Measurements from ENCODE around the gene TBC1D4.

TBC1D4 gene

DNA sequence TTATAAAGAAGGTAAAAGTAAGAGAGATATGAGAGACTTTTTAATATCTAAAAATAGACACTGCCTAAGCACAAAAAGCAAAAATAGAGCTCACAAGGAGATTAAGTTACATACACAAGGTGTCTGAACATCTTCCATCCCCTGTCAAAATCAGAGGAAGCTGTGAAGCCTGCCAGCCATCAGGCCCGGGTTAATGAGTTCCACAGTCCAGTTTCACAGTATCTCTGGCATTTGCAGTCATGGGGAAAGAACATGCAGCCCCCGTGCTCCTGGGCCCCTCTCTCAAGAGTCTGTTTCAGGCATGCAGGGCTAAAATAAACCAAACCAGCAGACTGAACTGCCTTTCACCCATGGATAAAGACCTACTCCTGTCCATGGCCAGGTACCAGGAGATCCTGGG, 79.2 kb downstream of the TBC1D4 start:
- Histone ChIP-seq H3K4me3 (ENCODE audit: low read depth, low read length) (no peak overlapping the region), H3K27ac (ENCODE audit: low read depth, low read length) (no peak overlapping the region), H3K36me3 (ENCODE audit: control insufficient read depth, insufficient read depth, low read length) (no peaks in the 10 kb centered on the region), H3K4me1 (ENCODE audit: control insufficient read depth, insufficient read depth, low read length) (peaks cover 6% of the 10 kb centered on the region; the same call in 1 of the 2 replicates), H3K9ac (ENCODE audit: low read length) (no peak overlapping the region), H3K9me3 (ENCODE audit: control insufficient read depth, insufficient read depth, low read depth, low read length) (peaks cover 4% of the 10 kb centered on the region; the same call in 1 of the 2 replicates), H3K27me3 (ENCODE audit: control insufficient read depth, insufficient read depth, low read length) (no peaks in the 10 kb centered on the region)

DNA sequence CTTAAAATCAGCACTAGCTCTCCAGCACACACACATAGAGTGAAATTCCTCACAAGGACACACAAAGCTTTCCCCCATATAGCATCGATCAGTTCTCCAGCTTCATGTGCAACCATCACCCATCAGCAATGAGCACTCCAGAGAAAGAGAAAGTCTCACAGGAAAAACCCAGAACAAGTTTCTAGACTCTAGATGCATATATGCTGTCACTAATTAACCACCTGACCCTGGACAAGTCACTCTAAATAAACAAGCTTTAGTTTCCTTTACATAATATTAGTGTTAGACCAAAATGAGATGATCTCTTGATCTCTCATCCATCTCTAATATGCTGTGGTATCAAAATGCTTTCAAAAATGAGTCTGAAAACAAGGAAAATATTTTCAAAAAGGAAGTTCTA, 81.2 kb downstream of the TBC1D4 start:
- Histone ChIP-seq H3K4me3 (ENCODE audit: low read depth, low read length) (no peak overlapping the region), H3K4me1 (ENCODE audit: control insufficient read depth, insufficient read depth, low read length) (no peaks in the 10 kb centered on the region), H3K27ac (ENCODE audit: low read depth, low read length) (no peak overlapping the region), H3K27me3 (ENCODE audit: control insufficient read depth, insufficient read depth, low read length) (no peaks in the 10 kb centered on the region), H3K9ac (ENCODE audit: low read length) (no peak overlapping the region), H3K9me3 (ENCODE audit: control insufficient read depth, insufficient read depth, low read depth, low read length) (peaks cover 4% of the 10 kb centered on the region; the same call in 1 of the 2 replicates), H3K36me3 (ENCODE audit: control insufficient read depth, insufficient read depth, low read length) (no peaks in the 10 kb centered on the region)

DNA sequence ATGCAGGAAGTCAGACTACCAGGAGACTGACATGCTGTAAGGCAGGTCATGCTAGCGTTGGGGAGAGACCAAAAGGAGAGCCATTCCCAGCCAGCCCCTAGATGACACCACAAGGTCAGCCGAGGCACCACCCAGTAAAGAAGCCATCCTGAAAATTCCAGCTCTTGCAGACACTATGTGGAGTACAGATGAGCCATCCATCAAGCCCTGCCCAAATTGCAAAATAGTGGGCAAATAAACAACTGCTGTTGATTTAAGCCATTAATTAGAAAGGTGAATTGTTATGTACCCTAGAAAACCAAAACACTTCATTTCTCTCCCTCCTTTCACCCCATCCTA, 82.1 kb downstream of the TBC1D4 start:
- no peak overlapping the region for H3K9ac ChIP-seq (ENCODE audit: low read length)
- H3K27me3 ChIP-seq (ENCODE audit: control insufficient read depth, insufficient read depth, low read length): no peaks in the 10 kb centered on the region
- no peaks in the 10 kb centered on the region for H3K4me1 ChIP-seq (ENCODE audit: control insufficient read depth, insufficient read depth, low read length)
- H3K9me3 ChIP-seq (ENCODE audit: control insufficient read depth, insufficient read depth, low read depth, low read length): peaks cover 4% of the 10 kb centered on the region; the same call in 1 of the 2 replicates
- no peak overlapping the region for H3K27ac ChIP-seq (ENCODE audit: low read depth, low read length)
- H3K4me3 ChIP-seq (ENCODE audit: low read depth, low read length): no peak overlapping the region
- H3K36me3 ChIP-seq (ENCODE audit: control insufficient read depth, insufficient read depth, low read length): no peaks in the 10 kb centered on the region

DNA sequence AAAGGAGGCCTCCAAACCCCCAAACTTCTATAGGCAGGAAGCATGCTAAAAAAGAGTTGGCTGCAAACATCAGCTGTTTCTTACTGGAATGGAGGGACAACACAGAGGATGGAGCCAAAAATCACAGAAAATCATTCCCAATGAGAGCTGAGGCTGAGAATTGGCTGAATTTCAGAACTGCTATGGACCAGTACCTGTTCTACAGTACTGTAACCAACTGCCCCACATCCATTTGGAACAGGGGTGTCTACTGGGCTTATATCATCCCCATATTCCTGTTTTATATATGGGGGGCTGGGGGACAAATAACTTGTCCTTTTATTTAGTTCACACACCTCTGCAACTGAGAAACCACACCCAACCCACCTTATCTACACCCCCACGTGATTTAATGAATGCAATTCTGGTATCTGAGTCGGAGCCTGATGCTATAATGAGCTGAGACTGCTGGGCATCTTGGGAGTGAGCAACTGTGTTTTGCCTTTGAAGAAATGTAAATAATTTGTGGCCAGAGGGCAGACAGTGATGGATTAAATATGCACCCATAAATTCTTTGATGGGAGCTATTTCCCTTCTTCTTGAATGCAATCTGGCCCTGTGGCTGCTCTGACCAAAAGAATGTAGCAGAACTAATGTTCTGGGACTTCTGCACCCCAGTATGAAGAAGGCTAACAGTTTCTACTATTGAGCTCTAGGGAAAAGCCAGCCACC, 82.6 kb downstream of the TBC1D4 start:
- H3K27ac ChIP-seq (ENCODE audit: low read depth, low read length): no peak overlapping the region
- peaks cover 4% of the 10 kb centered on the region; the same call in 1 of the 2 replicates for H3K9me3 ChIP-seq (ENCODE audit: control insufficient read depth, insufficient read depth, low read depth, low read length)
- no peak overlapping the region for H3K9ac ChIP-seq (ENCODE audit: low read length)
- H3K36me3 ChIP-seq (ENCODE audit: control insufficient read depth, insufficient read depth, low read length): no peaks in the 10 kb centered on the region
- no peaks in the 10 kb centered on the region for H3K27me3 ChIP-seq (ENCODE audit: control insufficient read depth, insufficient read depth, low read length)
- H3K4me3 ChIP-seq (ENCODE audit: low read depth, low read length): no peak overlapping the region
- no peaks in the 10 kb centered on the region for H3K4me1 ChIP-seq (ENCODE audit: control insufficient read depth, insufficient read depth, low read length)

DNA sequence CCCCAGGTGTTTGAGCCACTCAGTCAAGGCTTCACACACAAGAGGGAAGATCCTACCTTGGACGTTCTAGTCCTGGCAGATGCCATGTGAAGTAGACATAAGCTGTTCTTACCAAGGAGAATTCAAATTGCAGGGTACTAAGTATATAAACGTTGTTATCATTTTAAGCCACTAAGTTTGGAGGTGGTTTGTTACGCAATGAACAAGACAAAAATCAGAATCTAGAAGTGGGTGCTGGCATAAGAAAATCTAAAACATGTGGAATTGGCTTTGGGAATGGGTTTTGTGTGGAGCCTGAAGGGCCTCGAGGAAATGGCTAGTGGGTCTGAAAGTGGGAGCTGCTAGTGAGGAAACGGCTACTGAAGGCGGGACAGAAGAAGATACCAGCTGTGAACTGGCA, 83.9 kb downstream of the TBC1D4 start:
- Histone ChIP-seq H3K9me3 (ENCODE audit: control insufficient read depth, insufficient read depth, low read depth, low read length) (peaks cover 4% of the 10 kb centered on the region; the same call in 1 of the 2 replicates), H3K27me3 (ENCODE audit: control insufficient read depth, insufficient read depth, low read length) (no peaks in the 10 kb centered on the region), H3K36me3 (ENCODE audit: control insufficient read depth, insufficient read depth, low read length) (no peaks in the 10 kb centered on the region), H3K27ac (ENCODE audit: low read depth, low read length) (no peak overlapping the region), H3K4me3 (ENCODE audit: low read depth, low read length) (no peak overlapping the region), H3K4me1 (ENCODE audit: control insufficient read depth, insufficient read depth, low read length) (no peaks in the 10 kb centered on the region), H3K9ac (ENCODE audit: low read length) (no peak overlapping the region)

DNA sequence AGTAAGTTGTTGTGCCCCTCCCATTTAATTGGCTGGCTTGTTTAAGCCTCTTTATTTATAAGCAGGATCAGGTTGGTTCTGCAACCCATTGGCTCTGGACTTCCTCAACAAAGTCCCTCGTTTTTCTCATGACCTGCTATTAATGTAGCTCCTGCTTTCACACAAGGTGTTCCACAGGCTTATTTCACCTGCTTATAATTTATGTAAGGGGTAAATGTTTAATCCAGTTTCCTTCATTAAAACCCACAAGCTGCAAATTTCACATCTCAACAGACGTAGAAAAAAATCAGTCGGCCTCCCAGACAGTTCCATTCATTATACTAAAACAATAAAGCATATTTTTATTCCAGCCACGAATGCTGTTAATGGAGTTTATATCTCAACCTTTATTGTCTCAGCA, 86.1 kb downstream of the TBC1D4 start:
- Histone ChIP-seq H3K4me3 (ENCODE audit: low read depth, low read length) (no peak overlapping the region), H3K36me3 (ENCODE audit: control insufficient read depth, insufficient read depth, low read length) (no peaks in the 10 kb centered on the region), H3K4me1 (ENCODE audit: control insufficient read depth, insufficient read depth, low read length) (no peaks in the 10 kb centered on the region), H3K27me3 (ENCODE audit: control insufficient read depth, insufficient read depth, low read length) (no peaks in the 10 kb centered on the region), H3K9me3 (ENCODE audit: control insufficient read depth, insufficient read depth, low read depth, low read length) (peaks cover 4% of the 10 kb centered on the region; the same call in 1 of the 2 replicates), H3K27ac (ENCODE audit: low read depth, low read length) (no peak overlapping the region), H3K9ac (ENCODE audit: low read length) (no peak overlapping the region)

DNA sequence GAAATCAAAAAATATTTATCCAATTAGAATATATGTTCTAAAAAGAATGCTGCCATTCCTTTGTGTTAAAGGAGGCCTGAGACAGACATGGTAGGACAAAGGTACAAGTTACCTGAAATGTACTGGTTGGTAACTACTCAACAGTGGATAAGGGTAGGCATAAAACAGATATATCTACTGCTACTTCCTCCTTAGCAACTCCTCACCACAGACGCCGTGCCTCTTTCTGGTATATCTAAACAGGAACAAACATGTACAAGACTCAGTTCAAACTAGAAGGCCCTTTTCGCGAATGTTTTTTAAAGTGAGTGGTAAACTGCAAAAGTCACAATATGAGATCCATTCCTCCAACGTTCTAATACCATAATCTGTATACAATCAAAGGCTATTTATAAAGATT, 86.9 kb downstream of the TBC1D4 start:
- H3K4me3 ChIP-seq (ENCODE audit: low read depth, low read length): no peak overlapping the region
- no peaks in the 10 kb centered on the region for H3K4me1 ChIP-seq (ENCODE audit: control insufficient read depth, insufficient read depth, low read length)
- peaks cover 4% of the 10 kb centered on the region; the same call in 1 of the 2 replicates for H3K9me3 ChIP-seq (ENCODE audit: control insufficient read depth, insufficient read depth, low read depth, low read length)
- no peaks in the 10 kb centered on the region for H3K36me3 ChIP-seq (ENCODE audit: control insufficient read depth, insufficient read depth, low read length)
- no peaks in the 10 kb centered on the region for H3K27me3 ChIP-seq (ENCODE audit: control insufficient read depth, insufficient read depth, low read length)
- no peak overlapping the region for H3K27ac ChIP-seq (ENCODE audit: low read depth, low read length)
- no peak overlapping the region for H3K9ac ChIP-seq (ENCODE audit: low read length)

DNA sequence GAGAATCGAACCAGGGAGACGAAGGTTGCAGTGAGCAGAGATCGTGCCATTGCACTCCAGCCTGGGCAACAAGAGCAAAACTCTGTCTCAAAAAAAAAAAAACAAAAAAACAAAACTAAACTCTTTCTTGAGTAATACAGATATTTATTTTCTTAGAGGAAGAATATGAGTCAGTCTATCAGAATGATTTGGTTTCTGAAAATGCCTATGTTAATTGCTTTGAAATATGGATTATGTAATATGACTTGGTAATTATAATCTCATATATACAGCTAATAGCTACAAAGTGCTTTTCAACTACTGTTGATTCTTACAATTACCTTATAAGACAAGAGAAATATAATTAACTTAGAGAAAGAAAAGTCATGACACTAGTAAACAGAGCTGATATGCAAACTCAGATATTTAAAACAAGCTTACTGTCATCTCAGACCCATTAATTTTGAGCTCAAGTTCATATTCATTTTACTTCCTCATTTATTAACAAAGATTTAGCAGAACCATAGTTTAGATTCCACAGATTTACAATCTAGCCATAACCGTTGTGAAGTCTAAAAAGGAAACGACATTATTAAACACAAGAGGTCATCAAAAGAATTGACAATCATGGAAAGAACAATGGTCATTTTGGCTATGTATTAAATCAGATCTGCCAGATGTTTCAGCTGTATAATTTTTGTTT, 88.0 kb downstream of the TBC1D4 start:
- H3K9me3 ChIP-seq (ENCODE audit: control insufficient read depth, insufficient read depth, low read depth, low read length): peaks cover under 1% of the 10 kb centered on the region; the same call in 1 of the 2 replicates
- H3K27me3 ChIP-seq (ENCODE audit: control insufficient read depth, insufficient read depth, low read length): no peaks in the 10 kb centered on the region
- H3K4me3 ChIP-seq (ENCODE audit: low read depth, low read length): no peak overlapping the region
- no peak overlapping the region for H3K9ac ChIP-seq (ENCODE audit: low read length)
- no peaks in the 10 kb centered on the region for H3K36me3 ChIP-seq (ENCODE audit: control insufficient read depth, insufficient read depth, low read length)
- H3K4me1 ChIP-seq (ENCODE audit: control insufficient read depth, insufficient read depth, low read length): no peaks in the 10 kb centered on the region
- no peak overlapping the region for H3K27ac ChIP-seq (ENCODE audit: low read depth, low read length)

DNA sequence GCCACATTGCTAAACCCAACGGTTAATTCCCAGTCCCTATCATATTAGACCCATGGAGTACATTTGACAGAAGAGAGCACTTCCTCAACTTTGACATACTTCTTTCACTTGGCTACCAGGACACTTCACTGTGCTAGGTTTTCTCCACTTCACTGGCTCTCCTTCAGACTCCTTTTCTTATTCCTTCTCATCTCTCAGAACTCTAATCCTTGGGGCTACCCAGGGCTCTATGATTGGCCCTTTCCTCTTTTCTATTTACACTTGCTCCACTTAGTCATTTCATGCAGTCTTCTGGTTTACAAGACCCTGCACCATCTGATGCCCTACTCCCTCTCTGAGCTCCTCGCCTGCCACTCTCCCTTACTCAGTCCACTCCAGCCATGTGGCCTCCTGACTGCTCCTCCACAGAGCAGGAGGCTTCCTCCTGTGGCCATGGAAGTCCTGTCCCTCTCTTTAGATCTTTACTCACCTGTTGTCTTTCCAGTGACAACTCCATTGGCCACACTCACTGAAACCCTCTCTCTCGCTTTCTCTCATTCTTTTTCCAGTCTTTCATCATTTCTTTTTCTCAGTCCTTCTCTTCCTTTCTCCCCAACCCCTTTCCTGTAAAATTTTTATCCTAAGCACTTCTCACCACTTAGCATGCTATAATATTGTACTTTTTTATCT, 90.4 kb downstream of the TBC1D4 start:
- Histone ChIP-seq H3K4me1 (ENCODE audit: control insufficient read depth, insufficient read depth, low read length) (no peaks in the 10 kb centered on the region), H3K9me3 (ENCODE audit: control insufficient read depth, insufficient read depth, low read depth, low read length) (no peaks in the 10 kb centered on the region), H3K4me3 (ENCODE audit: low read depth, low read length) (no peak overlapping the region)

DNA sequence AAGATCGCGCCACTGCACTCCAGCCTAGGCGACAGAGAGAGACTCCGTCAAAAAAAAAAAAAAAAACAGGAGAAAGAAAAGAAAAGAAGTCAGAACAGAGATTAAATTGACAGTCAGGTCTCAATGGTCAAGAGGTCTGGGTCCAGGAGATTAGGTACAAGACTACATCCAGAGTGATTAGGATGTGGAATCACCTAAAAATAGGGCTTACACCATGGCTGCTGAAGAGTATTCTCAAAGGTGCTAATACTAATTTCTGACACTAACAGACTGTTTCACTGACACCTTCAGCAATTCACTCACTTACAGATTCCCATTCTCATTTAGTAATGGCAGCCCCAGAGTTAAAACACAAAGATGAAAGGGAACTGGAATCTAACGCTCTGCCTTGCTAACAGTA, 91.7 kb downstream of the TBC1D4 start:
- H3K9me3 ChIP-seq (ENCODE audit: control insufficient read depth, insufficient read depth, low read depth, low read length): no peaks in the 10 kb centered on the region
- H3K27ac ChIP-seq (ENCODE audit: low read depth, low read length): no peak overlapping the region
- H3K4me3 ChIP-seq (ENCODE audit: low read depth, low read length): no peak overlapping the region
- no peak overlapping the region for H3K9ac ChIP-seq (ENCODE audit: low read length)
- no peaks in the 10 kb centered on the region for H3K27me3 ChIP-seq (ENCODE audit: control insufficient read depth, insufficient read depth, low read length)
- no peaks in the 10 kb centered on the region for H3K36me3 ChIP-seq (ENCODE audit: control insufficient read depth, insufficient read depth, low read length)
- H3K4me1 ChIP-seq (ENCODE audit: control insufficient read depth, insufficient read depth, low read length): no peaks in the 10 kb centered on the region

More for the DNA sequence above, 90.4 kb downstream of the TBC1D4 start:
- H3K9ac ChIP-seq (ENCODE audit: low read length): no peak overlapping the region
- no peaks in the 10 kb centered on the region for H3K36me3 ChIP-seq (ENCODE audit: control insufficient read depth, insufficient read depth, low read length)
- H3K27ac ChIP-seq (ENCODE audit: low read depth, low read length): no peak overlapping the region
- H3K27me3 ChIP-seq (ENCODE audit: control insufficient read depth, insufficient read depth, low read length): no peaks in the 10 kb centered on the region

DNA sequence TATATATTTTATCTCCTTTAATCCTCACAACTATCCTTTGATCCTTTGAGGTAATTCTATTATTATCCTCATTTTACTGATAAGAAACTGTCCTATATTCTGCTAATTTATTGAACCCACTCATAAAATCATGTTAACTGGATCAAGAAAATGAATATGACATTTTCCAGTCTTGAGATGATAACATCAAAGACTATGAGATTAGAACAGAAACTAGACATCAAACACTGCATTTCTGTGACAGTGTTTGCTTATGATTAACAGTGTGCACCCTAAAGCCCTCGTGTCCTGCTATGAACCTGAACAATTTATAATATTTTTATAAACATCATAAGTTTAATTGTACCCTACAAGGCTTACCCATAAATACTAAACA, 96.3 kb downstream of the TBC1D4 start:
- Histone ChIP-seq H3K9ac (ENCODE audit: low read length) (no peak overlapping the region), H3K27ac (ENCODE audit: low read depth, low read length) (no peak overlapping the region), H3K27me3 (ENCODE audit: control insufficient read depth, insufficient read depth, low read length) (no peaks in the 10 kb centered on the region), H3K36me3 (ENCODE audit: control insufficient read depth, insufficient read depth, low read length) (no peaks in the 10 kb centered on the region), H3K4me1 (ENCODE audit: control insufficient read depth, insufficient read depth, low read length) (no peaks in the 10 kb centered on the region), H3K9me3 (ENCODE audit: control insufficient read depth, insufficient read depth, low read depth, low read length) (no peaks in the 10 kb centered on the region), H3K4me3 (ENCODE audit: low read depth, low read length) (no peak overlapping the region)
